GM19035 (cell line): Measurements from ENCODE around the gene KCNQ1.

Source experiments
- ATAC-seq: cut with Tn5 transposase; IDR thresholded peaks from one replicate; pipeline ENCODE4 v1.9.1; 2021; ENCODE audit not compliant: unreplicated experiment

Gene KCNQ1

DNA sequence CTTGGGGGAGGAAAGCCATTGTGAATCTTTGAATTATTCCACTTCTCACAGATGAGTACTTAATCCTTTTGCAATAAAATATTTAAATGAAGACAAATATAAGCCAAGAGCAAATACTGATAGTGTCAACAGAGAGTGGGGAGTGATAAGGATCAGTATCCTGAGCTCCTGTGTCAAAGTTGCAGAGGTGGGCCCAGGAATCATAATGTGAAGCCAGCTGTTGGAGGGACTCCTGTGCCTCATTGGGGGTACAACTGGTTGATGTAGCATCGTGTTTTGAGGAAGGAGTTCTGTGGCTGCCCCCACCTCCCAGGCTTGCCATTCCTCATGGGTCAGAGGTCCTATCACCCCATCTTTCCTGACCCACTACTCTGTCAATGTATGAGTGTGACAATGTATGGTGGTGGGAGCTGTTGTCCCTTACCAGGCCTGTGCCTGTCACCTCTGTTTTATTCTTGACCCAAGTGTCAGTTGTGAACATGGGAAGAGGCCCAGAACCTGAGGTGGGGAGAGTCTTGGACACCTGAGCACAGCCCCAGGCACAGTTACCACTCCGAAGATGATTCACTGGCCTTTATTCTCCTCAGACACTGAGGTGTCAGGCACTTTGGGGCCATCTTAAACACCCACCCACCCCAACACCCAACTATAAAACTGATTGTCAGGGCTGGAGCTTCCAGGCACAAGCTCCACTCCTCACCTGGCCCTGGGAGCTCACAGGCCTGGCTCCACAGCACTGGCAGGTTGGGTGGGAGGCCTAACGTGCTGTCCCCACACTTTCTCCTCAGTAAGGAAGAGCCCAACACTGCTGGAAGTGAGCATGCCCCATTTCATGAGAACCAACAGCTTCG, 216.6 kb downstream of the KCNQ1 start:
- no peak for ATAC-seq

DNA sequence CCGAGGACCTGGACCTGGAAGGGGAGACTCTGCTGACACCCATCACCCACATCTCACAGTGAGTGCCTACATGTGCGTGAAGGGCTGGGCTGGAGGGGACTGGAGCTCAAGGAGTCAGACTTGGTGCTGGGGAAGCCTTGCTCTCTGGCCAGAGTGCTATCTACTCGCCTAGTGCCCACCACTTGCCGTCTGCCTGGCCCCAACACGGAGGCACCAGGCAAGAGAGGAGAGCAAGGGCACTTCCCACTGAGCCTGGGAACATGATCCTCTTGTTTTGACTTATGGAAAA, 217.2 kb downstream of the KCNQ1 start:
- no peak for ATAC-seq

DNA sequence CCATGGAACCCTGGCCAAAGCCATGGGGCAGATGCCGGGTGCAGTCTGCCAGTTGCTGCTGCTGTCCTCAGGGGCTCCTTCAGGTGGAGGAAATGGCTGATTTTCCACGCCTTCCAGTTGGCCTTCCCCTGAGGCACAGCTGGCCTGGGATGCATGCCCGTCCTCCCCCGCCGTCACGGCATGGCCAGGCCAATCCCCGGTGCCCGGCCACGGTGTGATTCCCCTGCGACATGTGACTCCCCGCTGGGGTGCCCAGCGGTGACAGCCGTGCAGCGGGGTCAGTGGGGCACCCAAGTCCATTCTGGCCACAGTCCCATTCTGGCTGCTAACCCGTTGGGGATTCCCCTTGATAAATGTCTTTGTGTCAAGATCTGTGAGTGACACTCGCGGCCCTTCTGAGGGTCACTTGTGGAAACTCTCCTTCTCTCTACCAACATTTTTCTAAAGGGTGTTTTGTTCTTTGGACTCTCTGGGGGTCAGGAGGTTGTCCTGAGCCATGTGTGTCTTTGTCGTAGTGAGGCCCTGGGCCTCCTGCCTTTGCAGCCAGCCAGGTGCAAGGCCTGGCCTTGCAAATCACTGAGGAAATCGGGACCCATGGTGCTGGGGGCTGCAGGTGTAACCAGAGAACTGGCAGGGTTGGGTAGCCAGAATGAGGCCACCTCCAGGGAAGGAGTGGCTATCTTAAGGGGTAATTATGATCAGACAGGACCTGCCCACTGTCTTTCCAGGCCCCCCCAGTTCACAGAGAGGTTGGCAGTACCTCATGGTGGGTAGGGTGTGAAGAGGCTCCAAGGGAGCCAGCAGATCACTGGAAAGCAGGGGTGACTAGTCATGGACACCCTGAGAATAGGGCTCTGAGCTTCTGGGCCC, 217.9 kb downstream of the KCNQ1 start:
- no peak for ATAC-seq

DNA sequence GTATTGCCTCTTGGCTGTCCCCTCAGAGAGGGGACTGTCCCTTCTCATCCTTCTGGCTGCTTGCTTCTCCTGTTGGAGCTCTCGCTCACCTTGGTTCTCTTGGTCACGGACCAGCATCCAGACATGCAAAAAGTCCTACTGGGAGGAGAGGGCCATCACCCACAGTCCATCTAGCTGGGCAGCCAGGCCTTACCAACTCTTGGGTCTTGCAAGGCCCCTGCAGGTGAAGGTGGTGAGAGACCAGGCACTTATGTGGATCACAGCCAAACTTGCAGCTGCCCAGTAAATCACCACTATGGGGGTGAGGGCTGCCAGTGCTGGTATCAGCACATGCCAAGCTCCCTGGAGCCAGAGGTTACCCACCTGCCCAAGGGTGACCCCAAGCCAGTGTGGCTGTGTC, 218.7 kb downstream of the KCNQ1 start:
- no peak for ATAC-seq

DNA sequence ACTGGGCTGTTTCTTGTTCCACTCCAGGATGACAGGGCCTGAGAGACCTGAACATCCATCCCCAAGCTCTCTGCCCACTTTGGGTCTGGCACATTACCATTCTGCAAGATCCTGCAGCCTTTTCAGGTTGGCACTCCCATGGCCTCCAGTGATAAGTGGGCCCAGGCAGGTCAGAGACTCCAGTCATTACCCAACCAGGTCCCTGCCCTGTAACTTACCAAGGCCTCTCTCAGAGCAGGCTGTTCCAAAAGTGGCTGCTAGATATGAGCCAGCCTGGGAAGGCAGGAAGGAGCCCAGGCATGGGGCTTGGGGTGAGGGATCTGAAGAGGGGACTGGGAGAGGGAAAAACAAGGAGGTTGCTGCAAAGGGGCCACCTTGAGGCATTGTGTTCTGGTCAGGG, 219.1 kb downstream of the KCNQ1 start:
- ATAC-seq, result no peak

DNA sequence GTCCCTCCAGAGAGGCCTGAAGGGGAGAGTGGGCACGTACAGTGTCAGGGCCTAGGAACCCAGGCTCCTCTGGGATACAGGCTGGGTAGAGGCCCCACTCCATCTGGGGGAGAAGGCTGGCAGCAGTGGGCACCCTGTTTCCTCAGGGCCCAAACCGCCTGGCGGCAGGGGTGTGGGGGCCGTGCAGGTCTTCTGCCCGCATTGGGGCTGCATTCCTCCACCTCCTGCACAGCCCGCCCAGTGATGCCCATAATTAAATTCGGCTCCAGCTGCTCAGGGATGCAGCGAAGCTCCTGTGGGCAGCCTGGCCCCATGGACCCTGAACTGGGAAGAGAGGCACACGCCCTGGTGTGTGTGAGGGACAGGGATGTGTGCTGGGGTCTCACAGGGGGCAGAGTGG, 219.6 kb downstream of the KCNQ1 start:
- no peak for ATAC-seq

DNA sequence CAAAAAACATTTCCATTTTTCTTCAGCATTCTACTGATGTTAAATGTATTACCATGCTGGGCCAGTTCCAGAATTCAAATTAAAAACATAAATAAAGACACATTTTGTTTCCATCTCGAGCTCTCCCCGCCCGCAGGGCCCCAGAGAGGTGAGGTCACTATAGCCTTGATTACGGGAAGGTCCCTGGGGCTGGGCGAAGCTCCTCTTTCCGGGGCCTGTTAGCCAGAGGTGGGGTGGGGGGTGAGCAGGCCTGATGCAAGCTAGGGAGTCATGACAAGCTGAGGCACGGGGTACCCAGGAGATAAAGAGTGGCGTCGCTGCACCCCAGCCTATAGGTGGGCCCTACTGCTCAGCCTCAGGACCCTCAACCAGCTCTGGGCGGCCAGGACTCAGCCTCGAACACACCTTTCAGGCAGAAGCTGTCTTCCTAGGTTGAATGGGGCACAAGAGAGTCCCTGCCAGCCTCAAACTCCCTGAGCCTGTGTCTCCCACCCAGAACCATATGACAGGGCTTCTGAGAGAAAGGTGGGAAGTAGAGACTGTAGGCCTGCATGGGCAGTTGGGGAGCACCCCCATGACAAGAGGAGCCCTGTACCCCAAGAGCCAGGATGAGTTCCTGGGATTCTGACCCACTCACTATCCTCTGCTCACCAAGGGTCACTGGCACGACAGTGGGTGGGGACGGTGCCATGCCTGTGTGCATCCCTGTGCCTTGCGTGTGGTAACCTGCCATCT, 220.2 kb downstream of the KCNQ1 start:
- ATAC-seq, result no peak

DNA sequence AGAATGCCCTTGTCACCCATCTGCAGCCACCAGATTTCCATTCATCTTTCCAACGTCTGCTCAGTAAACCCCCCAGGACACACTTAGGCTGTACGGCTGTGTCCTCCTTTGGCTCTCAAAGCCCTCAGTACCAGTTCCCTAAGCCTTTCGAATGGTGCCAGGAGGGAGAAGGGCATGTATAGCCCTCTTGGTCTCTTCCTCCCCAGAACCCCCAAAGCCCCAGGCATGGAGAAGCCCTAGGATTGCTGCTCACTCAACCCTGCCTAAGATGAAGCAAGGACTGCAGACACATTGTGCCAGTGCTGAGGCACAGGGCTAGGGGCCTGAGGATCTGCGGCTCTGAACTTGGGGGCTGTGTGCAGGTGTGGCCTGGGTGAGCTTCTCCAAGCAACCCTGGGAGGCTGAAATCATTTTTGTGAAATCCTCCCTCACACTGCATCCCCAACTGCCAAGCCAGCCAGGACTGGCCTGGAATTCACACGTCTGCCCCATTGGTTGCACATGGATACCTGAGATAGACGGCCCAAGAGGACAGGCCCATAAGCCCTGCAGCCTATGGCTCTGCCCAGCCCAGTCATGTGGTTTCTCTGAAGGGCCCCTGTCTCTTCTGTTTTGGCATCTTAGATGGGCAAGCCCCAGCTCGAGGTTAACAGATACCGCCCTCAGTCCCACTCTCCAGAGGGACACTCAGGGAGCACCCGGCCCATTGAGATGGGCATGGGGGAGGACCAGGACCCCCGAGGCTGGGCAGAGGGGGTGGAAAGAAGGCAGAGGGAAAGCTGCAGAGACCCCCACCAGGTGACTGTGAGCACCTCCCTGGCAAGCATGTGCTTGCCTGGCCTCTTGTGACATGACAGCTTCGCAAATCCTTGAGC, 221.0 kb downstream of the KCNQ1 start:
- no peak for ATAC-seq

DNA sequence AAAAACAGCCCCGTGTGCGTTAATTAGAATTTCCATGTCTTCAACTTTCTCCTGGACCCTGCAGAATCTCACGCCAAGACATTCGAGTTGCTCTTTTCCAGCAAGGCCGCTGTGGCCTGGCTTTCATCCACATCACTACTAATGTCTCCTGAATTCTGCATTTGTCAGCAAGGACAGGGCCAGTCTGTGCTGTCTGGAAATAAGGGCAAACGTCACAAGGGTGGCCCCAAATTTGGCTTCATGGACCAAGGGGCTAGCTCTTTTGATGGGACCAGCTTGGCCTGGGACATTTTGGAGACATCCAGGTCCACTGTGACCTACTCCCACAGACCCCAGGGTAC, 221.6 kb downstream of the KCNQ1 start:
- ATAC-seq, result no peak

DNA sequence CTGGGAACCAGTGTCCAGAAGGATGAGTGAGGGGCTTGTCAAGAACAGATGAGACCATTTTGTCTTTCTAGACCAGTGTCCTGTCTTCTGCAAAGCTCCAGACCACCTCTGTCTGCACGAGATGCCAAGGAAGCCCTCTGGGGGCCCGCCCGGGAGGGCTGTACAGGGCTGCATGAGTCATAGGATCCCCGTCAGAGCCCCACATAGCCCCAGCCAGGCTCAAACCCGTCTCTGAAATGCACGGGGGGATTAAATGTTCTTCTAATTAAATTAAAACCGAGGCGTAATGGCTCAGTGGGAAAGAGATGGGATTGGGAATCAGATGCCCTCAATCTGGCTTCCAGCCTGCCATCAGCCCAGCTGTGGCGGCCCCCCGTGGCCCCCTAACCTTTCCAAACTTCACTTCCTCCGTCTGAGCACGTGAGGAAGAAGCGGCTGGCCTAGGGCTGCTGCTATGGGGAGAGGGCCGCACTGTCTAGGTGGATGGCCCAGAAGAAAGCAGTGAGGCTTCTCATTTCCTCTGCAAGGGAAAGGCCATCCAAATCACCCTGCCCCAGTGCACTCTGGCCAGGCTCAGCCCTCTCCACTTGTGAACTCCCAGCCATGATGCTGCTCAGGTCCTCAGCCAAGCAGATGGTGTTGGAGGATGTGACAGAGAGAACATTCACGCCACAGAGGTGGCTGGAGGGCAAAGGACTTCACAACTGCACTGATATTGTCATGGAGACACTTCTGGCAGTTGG, 222.2 kb downstream of the KCNQ1 start:
- no peak for ATAC-seq

DNA sequence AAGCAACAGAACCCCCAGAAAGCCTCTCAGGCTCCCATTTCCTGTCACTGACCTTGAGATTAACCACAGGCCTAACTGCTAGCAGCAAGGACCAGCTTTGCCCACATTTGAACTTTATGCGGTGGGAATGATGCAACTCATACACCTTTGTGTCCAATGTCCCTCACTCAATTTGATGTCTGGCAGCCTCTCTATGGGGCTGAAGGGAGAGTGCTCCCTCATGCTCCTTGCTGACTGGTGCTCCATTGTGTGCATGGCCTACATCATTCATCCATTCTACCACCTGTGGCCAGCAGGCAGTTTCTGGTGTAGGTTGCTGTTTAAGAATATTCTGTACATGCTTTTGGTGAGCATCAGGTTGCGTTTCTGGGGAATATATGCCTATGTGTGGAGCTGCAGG, 223.1 kb downstream of the KCNQ1 start:
- ATAC-seq, result no peak

DNA sequence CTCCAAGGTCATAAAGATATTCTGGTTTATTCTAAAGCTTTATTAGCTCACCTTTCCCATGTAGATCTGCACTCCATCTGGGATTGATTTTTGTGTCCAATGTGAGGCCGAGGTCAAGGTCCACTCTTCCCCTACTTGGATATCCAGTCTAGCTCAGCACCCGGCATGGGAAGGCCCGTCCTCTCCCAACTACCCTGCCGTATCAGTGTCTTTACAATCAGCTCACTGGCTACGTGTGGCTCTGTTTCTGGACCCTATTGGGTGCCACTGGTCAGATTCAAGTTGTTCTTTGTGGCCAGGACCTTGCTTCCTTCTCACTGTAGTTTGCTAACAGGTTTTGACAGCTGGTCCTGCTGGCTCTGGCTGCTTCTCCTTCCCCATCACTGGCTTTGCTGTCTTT, 224.1 kb downstream of the KCNQ1 start:
- no peak for ATAC-seq

DNA sequence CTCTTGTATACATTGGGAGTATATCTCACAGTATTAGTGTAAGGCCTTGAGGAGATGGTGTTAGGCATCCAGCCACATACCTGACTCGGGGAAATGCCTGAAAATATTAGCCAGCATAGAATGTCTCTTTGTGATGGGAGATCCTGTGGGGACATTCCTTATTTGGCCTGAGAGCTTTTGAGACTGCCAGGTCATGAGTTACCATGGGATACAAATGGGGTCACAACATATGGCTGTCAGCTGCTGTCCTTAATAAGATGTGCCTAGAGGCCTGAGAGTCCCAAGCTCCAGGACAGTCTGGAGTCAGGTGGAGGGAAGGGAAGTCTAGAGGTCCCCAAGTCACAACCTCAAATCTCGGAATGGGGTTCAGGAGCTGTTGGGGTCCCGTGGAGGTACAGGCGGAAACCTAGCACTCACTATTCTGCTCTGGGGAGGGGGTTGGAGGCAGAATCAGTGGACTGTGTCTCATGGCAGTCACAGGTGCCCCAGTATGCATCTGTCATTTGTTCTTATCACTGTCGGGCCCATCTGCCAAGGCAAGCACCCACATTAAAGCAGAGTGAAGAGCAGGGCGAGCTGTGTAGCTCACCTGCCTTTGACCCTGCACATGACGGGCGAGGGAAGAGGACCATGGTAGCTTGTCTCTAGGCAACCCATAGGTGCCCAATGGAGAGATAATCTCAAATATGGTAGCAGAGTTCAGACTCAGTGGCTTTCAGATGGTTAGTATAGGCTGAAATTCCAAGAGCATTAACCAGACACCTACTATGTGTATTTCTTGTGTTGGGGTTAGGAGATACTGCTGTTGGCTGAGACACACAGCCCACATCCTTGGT, 225.0 kb downstream of the KCNQ1 start:
- ATAC-seq, result no peak

DNA sequence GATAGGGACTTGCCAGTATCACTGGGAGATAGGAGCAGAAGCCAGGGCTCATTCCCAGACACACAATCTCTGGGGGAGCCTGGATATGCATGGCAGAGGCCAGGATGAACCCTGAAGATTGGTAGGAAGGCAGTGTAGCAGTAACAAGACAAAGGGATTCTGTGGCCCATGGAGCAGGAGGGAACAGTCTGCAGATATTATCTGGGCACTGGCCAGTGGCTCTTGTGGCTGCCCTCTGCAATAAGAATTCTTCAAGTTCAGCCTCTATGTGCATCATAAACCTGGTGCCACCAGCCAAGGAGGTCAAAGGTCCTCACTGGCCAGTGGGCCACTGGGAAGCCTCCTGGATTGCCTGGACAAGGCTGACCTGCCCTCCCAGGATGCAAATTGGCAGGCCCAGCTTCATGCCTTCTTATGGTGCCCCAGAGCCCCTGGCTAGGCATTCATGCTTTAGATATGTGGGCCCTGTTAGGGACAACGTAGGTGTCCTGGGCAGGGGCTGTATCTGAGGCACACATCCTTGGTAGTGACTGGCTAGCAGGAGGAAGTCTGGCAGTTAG, 225.8 kb downstream of the KCNQ1 start:
- no peak for ATAC-seq

DNA sequence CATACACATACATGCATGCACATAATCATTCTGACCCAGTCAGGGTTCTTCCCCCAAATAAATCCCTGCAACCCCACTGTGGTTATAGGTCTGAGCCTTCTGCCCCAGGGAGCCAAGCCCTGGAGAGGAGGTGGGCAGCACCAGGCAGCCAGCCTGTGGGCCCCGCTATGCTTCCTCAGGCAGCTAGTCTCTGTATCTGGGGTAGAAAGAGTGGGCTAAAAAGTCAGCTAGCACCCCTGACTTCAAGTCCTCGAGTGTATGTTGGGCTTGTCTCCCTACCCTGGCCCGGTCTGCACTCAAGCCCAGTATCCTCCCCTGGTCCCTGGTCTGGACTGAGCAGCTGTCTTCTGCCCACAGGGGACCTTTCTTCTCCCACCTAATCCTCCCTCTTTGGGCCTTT, 226.9 kb downstream of the KCNQ1 start:
- no peak for ATAC-seq

DNA sequence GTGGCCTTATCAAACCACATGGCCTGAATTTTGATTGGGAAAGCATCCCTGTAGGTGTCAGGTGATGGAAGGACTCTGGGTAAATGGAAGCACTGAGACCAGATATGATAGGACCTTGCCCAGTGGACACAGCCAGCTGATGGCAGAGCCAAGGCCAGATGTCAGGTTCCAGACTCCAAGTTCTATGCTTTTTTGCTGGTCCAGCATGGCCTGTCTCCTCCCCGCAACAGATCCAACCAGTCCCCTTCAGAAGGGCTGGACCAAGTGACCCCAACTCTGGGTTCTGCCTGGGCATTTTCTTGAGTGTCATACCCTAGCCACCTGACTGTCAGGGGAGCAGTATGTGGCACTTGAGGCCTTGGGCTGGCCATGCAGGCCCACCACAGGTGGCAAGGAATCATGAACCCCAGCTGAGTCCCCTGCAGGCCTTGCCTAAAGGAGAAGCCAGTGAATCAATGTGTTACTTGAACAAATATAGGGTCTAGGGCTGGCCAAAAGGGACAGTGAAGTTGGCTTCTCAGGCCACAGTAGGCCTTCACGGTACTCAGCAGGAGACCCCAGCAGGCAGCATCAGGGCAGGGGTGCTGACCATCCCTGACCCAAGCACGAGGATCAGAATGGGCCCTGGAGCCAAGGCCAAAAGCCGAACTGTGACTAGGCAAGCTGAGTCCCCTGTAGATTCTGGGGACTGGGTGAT, 227.9 kb downstream of the KCNQ1 start:
- no peak for ATAC-seq

DNA sequence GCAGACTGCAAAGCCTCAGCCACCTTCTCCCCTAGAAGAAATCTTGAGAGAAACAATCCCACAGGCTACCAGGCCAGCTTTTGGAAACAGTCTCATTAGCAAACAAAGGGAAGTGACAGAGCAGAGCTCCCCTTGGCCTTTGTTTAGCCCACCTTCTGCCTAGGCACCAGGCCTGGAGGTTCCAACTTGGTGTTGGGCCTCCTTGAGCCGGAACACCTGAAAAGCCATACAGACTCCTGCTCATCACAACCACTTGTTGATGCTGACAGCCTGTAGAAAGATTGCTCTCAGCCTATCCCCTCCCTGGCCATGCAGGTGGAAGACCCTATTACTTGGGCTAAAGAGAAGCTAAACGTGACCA, 228.4 kb downstream of the KCNQ1 start:
- no peak for ATAC-seq

DNA sequence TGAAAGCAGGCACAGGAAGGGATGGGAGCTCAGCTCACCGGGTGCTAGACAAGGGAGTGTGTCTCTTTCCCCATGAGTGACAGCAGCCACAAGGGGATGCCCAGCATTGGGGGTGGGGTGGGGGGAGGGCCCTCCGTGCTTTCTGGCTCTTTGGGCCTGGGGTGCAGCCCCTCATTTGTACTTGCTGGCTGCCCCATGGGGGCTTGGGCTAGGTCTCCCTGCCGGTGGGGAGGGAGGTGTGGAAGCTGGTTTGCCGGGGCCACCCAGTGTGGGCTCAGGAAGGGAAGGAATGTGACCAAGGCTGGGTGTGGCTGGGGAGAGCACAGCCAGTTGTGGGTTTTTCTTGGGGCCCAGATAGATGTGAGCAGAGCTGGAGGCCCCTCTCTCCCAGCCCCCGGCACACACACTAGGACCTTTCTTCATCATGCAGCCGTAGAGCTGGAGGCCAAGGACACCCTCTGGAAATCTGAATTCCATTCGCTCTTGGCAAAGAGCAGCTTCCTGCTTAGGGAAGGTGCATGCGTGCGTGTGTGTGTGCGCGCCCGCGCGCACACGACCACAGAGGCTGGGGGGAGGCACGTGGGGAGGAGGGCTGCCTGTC, 229.2 kb downstream of the KCNQ1 start:
- no peak for ATAC-seq
